22Rv1 (cell line): ENCODE data around the gene RMRP.

Experiments used
- ZFX ChIP-seq: fragments of 450-650 bp; IDR thresholded peaks from 2 replicates; pipeline ENCODE4 v1.6.1; 2017; ENCODE audit warnings: antibody characterized with exemption, borderline replicate concordance
- TF ChIP-seq, protein P1 (sequence below): fragments of 450-650 bp; IDR thresholded peaks from 2 replicates; pipeline ENCODE4 v1.5.1; 2017; ENCODE audit warnings: mild to moderate bottlenecking

DNA sequence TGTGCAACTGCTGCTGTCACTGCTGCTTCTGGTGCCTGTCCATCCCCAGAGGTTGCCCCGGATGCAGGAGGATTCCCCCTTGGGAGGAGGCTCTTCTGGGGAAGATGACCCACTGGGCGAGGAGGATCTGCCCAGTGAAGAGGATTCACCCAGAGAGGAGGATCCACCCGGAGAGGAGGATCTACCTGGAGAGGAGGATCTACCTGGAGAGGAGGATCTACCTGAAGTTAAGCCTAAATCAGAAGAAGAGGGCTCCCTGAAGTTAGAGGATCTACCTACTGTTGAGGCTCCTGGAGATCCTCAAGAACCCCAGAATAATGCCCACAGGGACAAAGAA, 16.2 kb upstream of the RMRP start:
- TF ChIP-seq, protein P1, sequence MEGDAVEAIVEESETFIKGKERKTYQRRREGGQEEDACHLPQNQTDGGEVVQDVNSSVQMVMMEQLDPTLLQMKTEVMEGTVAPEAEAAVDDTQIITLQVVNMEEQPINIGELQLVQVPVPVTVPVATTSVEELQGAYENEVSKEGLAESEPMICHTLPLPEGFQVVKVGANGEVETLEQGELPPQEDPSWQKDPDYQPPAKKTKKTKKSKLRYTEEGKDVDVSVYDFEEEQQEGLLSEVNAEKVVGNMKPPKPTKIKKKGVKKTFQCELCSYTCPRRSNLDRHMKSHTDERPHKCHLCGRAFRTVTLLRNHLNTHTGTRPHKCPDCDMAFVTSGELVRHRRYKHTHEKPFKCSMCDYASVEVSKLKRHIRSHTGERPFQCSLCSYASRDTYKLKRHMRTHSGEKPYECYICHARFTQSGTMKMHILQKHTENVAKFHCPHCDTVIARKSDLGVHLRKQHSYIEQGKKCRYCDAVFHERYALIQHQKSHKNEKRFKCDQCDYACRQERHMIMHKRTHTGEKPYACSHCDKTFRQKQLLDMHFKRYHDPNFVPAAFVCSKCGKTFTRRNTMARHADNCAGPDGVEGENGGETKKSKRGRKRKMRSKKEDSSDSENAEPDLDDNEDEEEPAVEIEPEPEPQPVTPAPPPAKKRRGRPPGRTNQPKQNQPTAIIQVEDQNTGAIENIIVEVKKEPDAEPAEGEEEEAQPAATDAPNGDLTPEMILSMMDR: no peak
- TF ChIP-seq ZFX: no peak
